Heart left ventricle (tissue), 13 donors: ENCODE results near the gene JAG1.

Experiments
- CTCF ChIP-seq, 12 donors: fragments of 200-600 bp; sonication (generic) in 4 of 12; IDR thresholded peaks; one replicate each; pipeline versions ENCODE4 v1.5.0 to v1.8.0; 2018 to 2022; ENCODE audit warnings: antibody characterized with exemption in 12 of 12, mild to moderate bottlenecking in 5 of 12
- POLR2A ChIP-seq, 2 donors: fragments of 450-650 bp; IDR thresholded peaks; one replicate each; pipeline ENCODE4 v1.6.1; 2017; ENCODE audit warnings: antibody characterized with exemption in 2 of 2, mild to moderate bottlenecking in 2 of 2, moderate library complexity in 2 of 2
- donor health status: ischemic (EF 13 %, LVEDD 7.1; RV severe dilation, severe dysfunction).
- donor health status: DM: no; HTN: yes; CAD: no.
- donor health status: DM: no; HTN: no; CAD: no.
- donor health status: ischemic (EF 25% LVEDD 6.9; RV normal size, moderate dysfunction).
- donor health status: ischemic (EF 25% LVEDD 5.7; RV mildly dilated, moderate dysfunction).
- donor health status: ischemic (EF 35%, LVEDD 5.7; RV mildly dilated, moderate dysfunction).
- donor health status: nonischemic (EF 11% LVEDD 7.7; RV severe dilation, severe dysfunction).
- donor health status: DM: yes; HTN: yes; CAD: no.
- donor health status: PGD.
- donor health status: ischemic (EF 29% LVEDD 5.4; RV normal size, mild dysfunction).
- donor health status: nonischemic (EF 23%, LVEDD 6.1; RV moderate dilation, normal function).

- no peak for TF ChIP-seq CTCF (IDR thresholded peaks at IDR 0.05)
- no peak for TF ChIP-seq POLR2A (IDR thresholded peaks at IDR 0.05)
Observed at GRCh38 chr20:10652185-10652584, 21.6 kb downstream of the JAG1 start.
